GM13977 (cell line): Measurements from ENCODE around the gene HRC.

ENCODE experiments used
- DNase-seq: peaks from one replicate; pipeline ENCODE4 v3.0.0; 2012; ENCODE audit warnings: low spot score
- in situ Hi-C: fragments of 300-500 bp; cut with MboI; formaldehyde crosslinking; loops from one replicate; pipeline ENCODE4 v1.12.0; 2022; ENCODE audit warnings: low sequenced_read_pairs, low pct_unique_long_range_greater_than_20kb, mixed read lengths, inconsistent platforms; ENCODE audit not compliant: unreplicated experiment
- TF ChIP-seq, protein P1 (sequence below): IDR thresholded peaks from 2 replicates; pipeline ENCODE4 v1.5.1; 2012; ENCODE audit warnings: mild to moderate bottlenecking, control low read depth; ENCODE audit not compliant: insufficient read depth; ENCODE audit errors: extremely low read depth, missing control alignments

Gene HRC, protein sequence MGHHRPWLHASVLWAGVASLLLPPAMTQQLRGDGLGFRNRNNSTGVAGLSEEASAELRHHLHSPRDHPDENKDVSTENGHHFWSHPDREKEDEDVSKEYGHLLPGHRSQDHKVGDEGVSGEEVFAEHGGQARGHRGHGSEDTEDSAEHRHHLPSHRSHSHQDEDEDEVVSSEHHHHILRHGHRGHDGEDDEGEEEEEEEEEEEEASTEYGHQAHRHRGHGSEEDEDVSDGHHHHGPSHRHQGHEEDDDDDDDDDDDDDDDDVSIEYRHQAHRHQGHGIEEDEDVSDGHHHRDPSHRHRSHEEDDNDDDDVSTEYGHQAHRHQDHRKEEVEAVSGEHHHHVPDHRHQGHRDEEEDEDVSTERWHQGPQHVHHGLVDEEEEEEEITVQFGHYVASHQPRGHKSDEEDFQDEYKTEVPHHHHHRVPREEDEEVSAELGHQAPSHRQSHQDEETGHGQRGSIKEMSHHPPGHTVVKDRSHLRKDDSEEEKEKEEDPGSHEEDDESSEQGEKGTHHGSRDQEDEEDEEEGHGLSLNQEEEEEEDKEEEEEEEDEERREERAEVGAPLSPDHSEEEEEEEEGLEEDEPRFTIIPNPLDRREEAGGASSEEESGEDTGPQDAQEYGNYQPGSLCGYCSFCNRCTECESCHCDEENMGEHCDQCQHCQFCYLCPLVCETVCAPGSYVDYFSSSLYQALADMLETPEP

DNA sequence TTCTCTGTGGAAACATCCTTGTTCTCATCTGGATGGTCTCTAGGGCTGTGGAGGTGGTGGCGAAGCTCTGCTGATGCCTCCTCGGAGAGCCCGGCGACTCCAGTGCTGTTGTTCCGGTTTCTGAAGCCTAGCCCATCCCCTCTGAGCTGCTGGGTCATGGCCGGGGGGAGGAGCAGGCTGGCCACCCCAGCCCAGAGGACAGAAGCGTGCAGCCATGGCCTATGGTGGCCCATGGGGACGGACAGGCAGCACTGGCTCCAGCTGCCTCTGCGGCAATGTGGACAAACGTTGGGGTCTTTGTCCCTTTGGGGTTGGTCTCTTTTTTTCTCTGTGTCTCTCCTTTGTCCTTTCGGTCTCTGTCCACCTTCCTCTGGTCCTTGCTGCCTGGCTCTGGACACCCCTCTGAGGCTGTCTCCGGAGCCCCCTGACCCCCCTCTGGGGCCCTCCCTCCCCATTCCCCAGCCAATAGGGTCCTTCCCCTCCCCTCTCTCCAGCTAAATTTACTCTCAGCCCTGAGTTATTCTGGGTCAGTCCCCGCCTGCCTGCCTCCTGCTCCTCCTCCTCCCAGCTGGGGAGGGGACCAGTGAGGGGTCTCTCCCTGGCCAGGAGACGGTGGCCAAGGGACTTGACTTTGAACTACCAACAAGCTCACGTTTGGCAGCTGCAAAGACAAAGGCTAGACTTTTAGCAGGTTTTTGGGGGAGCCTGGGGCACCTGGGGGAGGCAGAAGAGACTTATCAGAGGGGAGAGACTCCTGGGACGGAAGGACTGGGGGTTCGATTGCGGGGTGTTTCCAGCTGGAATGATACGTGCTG, at the start of gene HRC:
Gene HRC, minus strand, starts transcription at position 392 of the 815 bp plus-strand sequence. Its CDS starts 159 bp downstream, at position 233.
- DNase-seq = no peak
- in situ Hi-C loops = no loop called here
- TF ChIP-seq, protein P1, sequence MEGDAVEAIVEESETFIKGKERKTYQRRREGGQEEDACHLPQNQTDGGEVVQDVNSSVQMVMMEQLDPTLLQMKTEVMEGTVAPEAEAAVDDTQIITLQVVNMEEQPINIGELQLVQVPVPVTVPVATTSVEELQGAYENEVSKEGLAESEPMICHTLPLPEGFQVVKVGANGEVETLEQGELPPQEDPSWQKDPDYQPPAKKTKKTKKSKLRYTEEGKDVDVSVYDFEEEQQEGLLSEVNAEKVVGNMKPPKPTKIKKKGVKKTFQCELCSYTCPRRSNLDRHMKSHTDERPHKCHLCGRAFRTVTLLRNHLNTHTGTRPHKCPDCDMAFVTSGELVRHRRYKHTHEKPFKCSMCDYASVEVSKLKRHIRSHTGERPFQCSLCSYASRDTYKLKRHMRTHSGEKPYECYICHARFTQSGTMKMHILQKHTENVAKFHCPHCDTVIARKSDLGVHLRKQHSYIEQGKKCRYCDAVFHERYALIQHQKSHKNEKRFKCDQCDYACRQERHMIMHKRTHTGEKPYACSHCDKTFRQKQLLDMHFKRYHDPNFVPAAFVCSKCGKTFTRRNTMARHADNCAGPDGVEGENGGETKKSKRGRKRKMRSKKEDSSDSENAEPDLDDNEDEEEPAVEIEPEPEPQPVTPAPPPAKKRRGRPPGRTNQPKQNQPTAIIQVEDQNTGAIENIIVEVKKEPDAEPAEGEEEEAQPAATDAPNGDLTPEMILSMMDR = no peak

DNA sequence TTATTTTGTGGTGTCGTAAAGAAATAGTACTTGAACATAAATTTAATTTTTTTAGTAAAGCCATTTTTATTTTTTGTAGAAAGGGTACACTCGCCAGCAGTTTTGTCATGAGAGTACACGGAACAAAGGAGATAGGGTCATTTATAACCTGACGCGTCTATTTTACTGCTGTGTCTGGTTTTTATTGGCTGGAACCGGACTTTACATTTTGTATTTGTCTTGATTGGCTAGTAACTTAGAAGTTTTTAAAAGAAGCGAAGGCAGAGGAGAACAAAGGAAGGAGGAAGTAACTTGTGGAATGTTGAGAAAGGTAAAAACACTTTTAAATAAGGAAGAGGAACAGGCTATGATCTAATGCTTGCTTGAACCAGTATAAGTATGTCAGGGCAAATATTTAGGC, 45.8 kb upstream of the HRC start:
- DNase-seq = no peak
- in situ Hi-C loops = no loop called here

DNA sequence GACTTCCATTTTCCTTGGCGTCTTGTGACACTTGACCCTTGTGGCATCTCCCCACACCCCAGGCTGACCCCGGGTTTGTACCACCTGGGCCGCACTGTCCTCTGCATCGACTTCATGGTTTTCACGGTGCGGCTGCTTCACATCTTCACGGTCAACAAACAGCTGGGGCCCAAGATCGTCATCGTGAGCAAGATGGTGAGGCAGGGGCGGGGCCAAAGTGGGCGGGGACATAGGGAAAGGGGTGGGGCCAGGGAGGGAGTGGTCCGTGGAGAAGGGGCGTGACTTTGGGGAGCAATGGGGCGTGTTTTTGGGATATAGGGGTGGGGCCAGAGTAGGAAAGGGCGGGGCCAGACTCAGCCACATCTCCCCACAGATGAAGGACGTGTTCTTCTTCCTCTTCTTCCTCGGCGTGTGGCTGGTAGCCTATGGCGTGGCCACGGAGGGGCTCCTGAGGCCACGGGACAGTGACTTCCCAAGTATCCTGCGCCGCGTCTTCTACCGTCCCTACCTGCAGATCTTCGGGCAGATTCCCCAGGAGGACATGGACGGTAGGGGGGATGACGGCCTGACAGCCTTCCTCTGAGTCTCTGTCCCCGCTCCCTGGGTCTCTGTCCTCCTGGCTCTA, 45.2 kb upstream of the HRC start:
- TF ChIP-seq, protein P1 = no peak
- in situ Hi-C loops = no loop called here
- no peak for DNase-seq

More for the DNA sequence above, 45.8 kb upstream of the HRC start:
- TF ChIP-seq, protein P1 = no peak

DNA sequence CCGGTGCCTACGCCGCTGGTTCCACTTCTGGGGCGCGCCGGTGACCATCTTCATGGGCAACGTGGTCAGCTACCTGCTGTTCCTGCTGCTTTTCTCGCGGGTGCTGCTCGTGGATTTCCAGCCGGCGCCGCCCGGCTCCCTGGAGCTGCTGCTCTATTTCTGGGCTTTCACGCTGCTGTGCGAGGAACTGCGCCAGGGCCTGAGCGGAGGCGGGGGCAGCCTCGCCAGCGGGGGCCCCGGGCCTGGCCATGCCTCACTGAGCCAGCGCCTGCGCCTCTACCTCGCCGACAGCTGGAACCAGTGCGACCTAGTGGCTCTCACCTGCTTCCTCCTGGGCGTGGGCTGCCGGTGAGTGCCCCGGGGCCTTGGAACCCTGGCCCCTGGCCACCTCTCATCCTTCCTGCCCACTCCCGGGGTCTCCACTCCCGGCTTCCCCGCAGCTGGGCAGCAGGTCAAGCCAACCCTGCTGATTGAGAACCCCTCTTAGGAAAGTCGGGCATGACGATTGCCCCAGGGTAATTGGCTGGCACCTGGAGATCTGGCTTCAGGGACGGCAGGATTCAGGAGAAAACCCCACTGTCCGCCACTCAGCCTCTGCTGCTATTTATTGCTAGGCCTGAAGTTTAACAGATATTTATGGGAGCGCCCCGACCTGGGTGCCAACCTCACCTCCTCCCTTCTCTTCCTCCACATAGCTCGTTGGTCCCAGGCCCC, 41.5 kb upstream of the HRC start:
- no peak for DNase-seq
- in situ Hi-C loops = no loop called here
- TF ChIP-seq, protein P1 = no peak

DNA sequence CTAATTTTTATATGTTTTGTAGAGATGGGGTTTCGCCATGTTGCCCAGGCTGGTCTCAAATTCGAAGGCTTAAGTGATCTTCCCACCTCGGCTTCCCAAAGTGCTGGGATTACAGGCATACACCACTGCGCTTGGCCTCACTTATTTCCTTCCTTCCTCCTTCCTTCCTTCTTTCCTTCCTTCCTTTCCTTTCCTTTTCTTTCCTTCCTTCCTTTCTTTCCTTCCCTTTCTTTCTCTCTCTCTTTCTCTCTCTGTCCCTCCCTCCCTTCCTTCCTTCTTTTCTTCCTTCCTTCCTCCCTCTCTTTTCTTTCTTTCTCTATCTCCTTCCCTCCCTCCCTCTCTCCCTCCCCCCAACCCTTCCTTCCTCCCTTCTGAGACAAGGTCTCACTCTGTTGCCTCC, 39.2 kb upstream of the HRC start:
- in situ Hi-C loops = no loop called here
- TF ChIP-seq, protein P1 = no peak
- no peak for DNase-seq
